K562 (cell line): Measurements from ENCODE around the gene HBQ1. TPM values are rescaled to one million over a fixed set of nuclear protein-coding genes. Genes with fewer than 3 reads are reported as not detected.
A peak's percentile ranks its signal among the peaks of the same experiment; 100 is the strongest.

Experiments used
- ATAC-seq: fragments of 200-7000 bp; cut with Tn5 transposase; 3 replicates; pipeline ENCODE4 v1.9.1; 2020; ENCODE audit warnings: moderate library complexity
- BruUV-seq: library from RNA; stranded (reverse); fragments of 400-500 nt; replicated peaks from 2 replicates; lab custom pipeline; 2021; lab: Mats Ljungman, UMichigan
- CTCF ChIA-PET: fragments of 300-600 bp; formaldehyde crosslinking; extraction: SDS; loops from one replicate; lab custom pipeline; 2021; ENCODE audit warnings: low intra/inter-chr PET ratio; lab: Yijun Ruan, JAX
- POLR2A ChIA-PET: fragments of 300-600, 350-650 bp; sonication (Branson Sonifier 250); formaldehyde crosslinking; extraction: SDS; loops from one replicate; lab custom pipeline; 2021; ENCODE audit warnings: antibody characterized with exemption, inconsistent platforms; lab: Yijun Ruan, JAX
- DNase-seq, 4 experiments: peaks; one replicate each; pipeline versions ENCODE4 v3.0.0 to v3.0.0-alpha.2; 2011 to 2018; ENCODE audit warnings: low spot score in 3 of 4, mixed read lengths in 3 of 4; ENCODE audit errors: extremely low read depth in 1 of 4
- FAIRE-seq: peaks from 2 replicates; lab custom pipeline; 2011; peaks lifted over from hg19 to GRCh38; lab: Jason Lieb, UNC
- H2AFZ ChIP-seq: 2 replicates; pipeline ENCODE4 v1.6.0; 2011; ENCODE audit warnings: low read depth, low read length, control low read depth, inconsistent platforms
- H3K27ac ChIP-seq: fragments of 200-600 bp; 3 replicates; pipeline ENCODE4 v1.8.0; 2011; ENCODE audit warnings: low read depth, mild to moderate bottlenecking, control low read depth, inconsistent platforms, low read length, moderate library complexity, mixed read lengths; ENCODE audit errors: extremely low read depth
- H3K27me3 ChIP-seq, 2 experiments: fragments of 300-600 bp in 1 of 2; 2 replicates in 1 of 2; 3 replicates in 1 of 2; pipeline versions ENCODE4 v1.6.0 to v1.8.0; 2011; ENCODE audit warnings: inconsistent platforms in 2 of 2, low read length in 2 of 2, mild to moderate bottlenecking in 1 of 2, mixed read lengths in 1 of 2, moderate library complexity in 1 of 2; ENCODE audit not compliant: control insufficient read depth in 2 of 2, insufficient read depth in 2 of 2
- H3K36me3 ChIP-seq: fragments of 300-600 bp; 3 replicates; pipeline ENCODE4 v1.8.0; 2011; ENCODE audit warnings: mild to moderate bottlenecking, low read length, inconsistent platforms; ENCODE audit not compliant: control insufficient read depth, insufficient read depth
- H3K4me1 ChIP-seq, 2 experiments: fragments of 200-600 bp in 1 of 2; replicated peaks in 1 of 2; 2 replicates in 1 of 2; 3 replicates in 1 of 2; pipeline versions ENCODE4 v1.5.1 to v1.8.0; 2011; ENCODE audit warnings: inconsistent platforms in 2 of 2, low read length in 2 of 2, mild to moderate bottlenecking in 1 of 2, mixed read lengths in 1 of 2, moderate library complexity in 1 of 2; ENCODE audit not compliant: control insufficient read depth in 2 of 2, insufficient read depth in 2 of 2
- H3K4me2 ChIP-seq: 2 replicates; pipeline ENCODE4 v1.6.1; 2011; ENCODE audit warnings: low read length, control low read depth, inconsistent platforms, mixed read lengths; ENCODE audit not compliant: insufficient read depth
- H3K4me3 ChIP-seq: fragments of 200-600 bp; sonication (generic), shearing (Covaris generic); 2 replicates; pipeline ENCODE4 v1.5.1; 2016; ENCODE audit warnings: control low read depth, inconsistent platforms
- H3K79me2 ChIP-seq: fragments of 200-600 bp; 3 replicates; pipeline ENCODE4 v1.8.0; 2011; ENCODE audit warnings: low read length, inconsistent platforms; ENCODE audit not compliant: control insufficient read depth, insufficient read depth
- H3K9ac ChIP-seq, 2 experiments: 2 replicates each; pipeline versions ENCODE4 v1.6.0 to v1.6.1; 2011; ENCODE audit warnings: low read depth in 2 of 2, low read length in 2 of 2, control low read depth in 1 of 2, inconsistent platforms in 1 of 2, mild to moderate bottlenecking in 1 of 2, mixed read lengths in 1 of 2; ENCODE audit not compliant: insufficient read depth in 1 of 2
- H3K9me1 ChIP-seq: one replicate; pipeline ENCODE4 v1.6.0; 2011; ENCODE audit warnings: inconsistent platforms, mild to moderate bottlenecking, low read length, moderate library complexity; ENCODE audit not compliant: control insufficient read depth, insufficient read depth
- H3K9me3 ChIP-seq: replicated peaks from 2 replicates; pipeline ENCODE4 v1.5.1; 2011; ENCODE audit warnings: low read depth, low read length, inconsistent platforms; ENCODE audit not compliant: control insufficient read depth, insufficient read depth
- H4K20me1 ChIP-seq: replicated peaks from 2 replicates; pipeline ENCODE4 v1.6.1; 2011; ENCODE audit warnings: low read length, inconsistent platforms, mixed read lengths; ENCODE audit not compliant: control insufficient read depth, insufficient read depth
- BMI1 ChIP-seq: fragments of 150-350 bp; IDR thresholded peaks from 2 replicates; pipeline ENCODE4 v1.6.1; 2014; ENCODE audit warnings: low read length
- DDX20 ChIP-seq: fragments of 450-650 bp; IDR thresholded peaks from 2 replicates; pipeline ENCODE4 v1.6.1; 2016; ENCODE audit warnings: missing genetic modification characterization, low read depth, mild to moderate bottlenecking, missing compliant biosample characterization, moderate library complexity
- HDGF ChIP-seq: fragments of 450-650 bp; IDR thresholded peaks from 2 replicates; pipeline ENCODE4 v1.6.1; 2016
- RFX1 ChIP-seq: fragments of 450-650 bp; IDR thresholded peaks from 2 replicates; pipeline ENCODE4 v1.6.1; 2016; ENCODE audit warnings: mild to moderate bottlenecking, moderate library complexity
- SUPT5H ChIP-seq: fragments of 450-650 bp; IDR thresholded peaks from 2 replicates; pipeline ENCODE4 v1.6.1; 2016
- TCF7L2 ChIP-seq: fragments of 150-350 bp; IDR thresholded peaks from 2 replicates; pipeline ENCODE4 v1.6.1; 2016; ENCODE audit warnings: low read depth, mild to moderate bottlenecking, low read length, moderate library complexity
- TRIM28 ChIP-seq: fragments of 450-650 bp; IDR thresholded peaks from 2 replicates; pipeline ENCODE4 v1.6.1; 2017
- ZNF77 ChIP-seq: fragments of 250-450 bp; sonication (Bioruptor Pico); IDR thresholded peaks from 2 replicates; pipeline ENCODE4 v1.5.0; 2020
- WGBS: fragments of 100-300 bp; shearing (Covaris generic); methylation state at CpG from one replicate; pipeline ENCODE4 v1.1.6; 2016; ENCODE audit warnings: low coverage, mixed read lengths; ENCODE audit not compliant: insufficient coverage; ENCODE audit errors: missing lambda C conversion rate; 5-methylcytosine and 5-hydroxymethylcytosine counted together
- in situ Hi-C: fragments of 300-500 bp; cut with MboI; formaldehyde crosslinking; loops from 4 replicates; pipeline ENCODE4 v1.15.0; 2018; ENCODE audit warnings: inconsistent platforms, mixed read lengths
- intact Hi-C: fragments of 100-400 bp; cut with micrococcal nuclease; formaldehyde crosslinking; loops from 2 replicates; pipeline ENCODE4 v1.14.2; 2022
- polyA plus RNA-seq, 8 experiments: library from polyadenylated mRNA; depleted of rRNA in 4 of 8; stranded (reverse) in 5 of 8; unstranded in 3 of 8; fragments of >200 nt; fragmentation: Nextera tagmentation in 2 of 8; fragmentation: Illumina TruSeq in 1 of 8; extraction: Ambion mirVana in 2 of 8; extraction: Trizol in 1 of 8; gene quantifications; 2 replicates each; pipeline versions ENCODE4 v1.2.1 to v1.2.3, GENCODE V29; 2011 to 2014; ENCODE audit warnings: inconsistent platforms in 1 of 8, missing spikeins in 1 of 8
- total RNA-seq, 7 experiments: library from RNA; depleted of rRNA in 6 of 7; stranded (reverse); fragments of >200 nt in 6 of 7; fragmentation: Illumina TruSeq in 2 of 7; extraction: Trizol in 2 of 7; gene quantifications; 2 replicates each; pipeline versions ENCODE4 v1.2.1 to v1.2.3, GENCODE V29; 2011 to 2021; ENCODE audit warnings: low replicate concordance in 1 of 7
- TF ChIP-seq, protein P1 (sequence below): sonication (generic); formaldehyde crosslinking; IDR thresholded peaks from 2 replicates; pipeline ENCODE4 v1.8.1; 2023; ENCODE audit warnings: mild to moderate bottlenecking, missing genetic modification reagents, moderate library complexity
- TF ChIP-seq, protein P2 (sequence below), 2 experiments: fragments of 450-650 bp; IDR thresholded peaks; 2 replicates each; pipeline ENCODE4 v1.6.1; 2016
- TF ChIP-seq, protein P3 (sequence below): sonication (generic); formaldehyde crosslinking; IDR thresholded peaks from 2 replicates; pipeline ENCODE4 v1.8.1; 2023; ENCODE audit warnings: mild to moderate bottlenecking, missing genetic modification reagents

The HBQ1 gene
- total and polyA plus RNA-seq, 9 of the 15 experiments (the other 6 are each of a cell fraction or from before 2014, with no cell fraction given): 2.3 to 190 (median 19.8) TPM

DNA sequence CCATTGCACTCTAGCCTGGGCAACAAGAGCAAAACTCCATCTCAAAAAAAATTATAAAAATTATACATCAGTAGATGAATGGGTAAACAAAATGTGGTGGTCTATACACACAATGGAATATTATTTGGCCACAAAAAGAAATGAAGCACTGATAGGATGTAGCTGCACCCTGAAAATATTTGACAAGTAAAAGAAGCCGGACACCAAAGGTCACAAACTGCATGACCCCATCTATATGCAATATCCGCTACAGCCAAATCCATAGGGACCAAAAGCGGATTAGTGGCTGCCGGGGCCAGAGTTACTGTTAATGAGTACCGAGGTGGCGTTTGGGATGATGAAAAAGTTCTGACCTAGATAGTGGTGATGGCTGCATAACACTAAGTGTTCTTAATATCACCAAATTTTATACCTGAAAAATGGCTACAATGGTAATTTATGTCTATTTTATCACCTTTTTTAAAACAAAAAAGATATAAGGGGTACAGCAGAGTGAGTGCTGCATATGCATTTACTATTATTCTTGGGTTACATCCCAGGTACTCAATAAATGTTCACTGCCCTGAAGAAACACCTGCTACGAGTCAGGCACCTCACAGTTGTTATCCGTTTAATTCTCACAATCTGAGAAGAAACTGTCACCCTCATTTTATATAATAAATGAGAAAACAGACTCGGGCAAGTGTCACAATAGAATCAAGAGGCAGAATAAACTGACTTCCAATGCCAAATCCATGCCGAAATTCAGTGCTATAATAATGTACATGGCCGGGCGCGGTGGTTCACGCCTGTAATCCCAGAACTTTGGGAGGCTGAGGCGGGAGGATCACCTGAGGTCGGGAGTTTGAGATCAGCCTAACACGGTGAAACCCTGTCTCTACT lies 807 bp upstream of the HBQ1 start:
- peak overlapping the region; percentile 61 for H3K4me3 ChIP-seq
- ATAC-seq (no peak), FAIRE-seq (no peak), DNase-seq (no peak)
- H3K36me3 ChIP-seq: peaks cover 27% of the 10 kb centered on the region
- no peaks in the 10 kb centered on the region for H3K27me3 ChIP-seq
- H3K27ac ChIP-seq: peak overlapping the region; percentile 59
- intact Hi-C loops: loop anchor here (2.0 kb wide), 2 partner anchors 37 to 73 kb away; no protein-coding TSS in a partner anchor
- peaks cover 28 to 62% of the 10 kb centered on the region in 2 experiments; a peak in 4 of 5 replicates for H3K4me1 ChIP-seq
- H3K9me1 ChIP-seq: peaks cover 3% of the 10 kb centered on the region
- 63% methylated on average over 17 of the region's 17 CpGs for WGBS
- no peaks in the 10 kb centered on the region for H3K9me3 ChIP-seq
- peaks cover 47% of the 10 kb centered on the region for H3K79me2 ChIP-seq
- 0 out of 2 replicates have a peak, but pooled peaks have one; percentile 16 for TF ChIP-seq TRIM28
- no peak for TF ChIP-seq RFX1
- TF ChIP-seq DDX20: no peak
- 0 out of 2 replicates have a peak, but pooled peaks have one; percentile 31 for TF ChIP-seq ZNF77 (CRISPR knock-in tag)
- TF ChIP-seq TCF7L2: no peak
- TF ChIP-seq, protein P1, sequence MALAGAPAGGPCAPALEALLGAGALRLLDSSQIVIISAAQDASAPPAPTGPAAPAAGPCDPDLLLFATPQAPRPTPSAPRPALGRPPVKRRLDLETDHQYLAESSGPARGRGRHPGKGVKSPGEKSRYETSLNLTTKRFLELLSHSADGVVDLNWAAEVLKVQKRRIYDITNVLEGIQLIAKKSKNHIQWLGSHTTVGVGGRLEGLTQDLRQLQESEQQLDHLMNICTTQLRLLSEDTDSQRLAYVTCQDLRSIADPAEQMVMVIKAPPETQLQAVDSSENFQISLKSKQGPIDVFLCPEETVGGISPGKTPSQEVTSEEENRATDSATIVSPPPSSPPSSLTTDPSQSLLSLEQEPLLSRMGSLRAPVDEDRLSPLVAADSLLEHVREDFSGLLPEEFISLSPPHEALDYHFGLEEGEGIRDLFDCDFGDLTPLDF (CRISPR knock-in tag): no peak
- peak; percentile 20; the same call in 1 of the 2 replicates for TF ChIP-seq HDGF
- TF ChIP-seq, protein P2, sequence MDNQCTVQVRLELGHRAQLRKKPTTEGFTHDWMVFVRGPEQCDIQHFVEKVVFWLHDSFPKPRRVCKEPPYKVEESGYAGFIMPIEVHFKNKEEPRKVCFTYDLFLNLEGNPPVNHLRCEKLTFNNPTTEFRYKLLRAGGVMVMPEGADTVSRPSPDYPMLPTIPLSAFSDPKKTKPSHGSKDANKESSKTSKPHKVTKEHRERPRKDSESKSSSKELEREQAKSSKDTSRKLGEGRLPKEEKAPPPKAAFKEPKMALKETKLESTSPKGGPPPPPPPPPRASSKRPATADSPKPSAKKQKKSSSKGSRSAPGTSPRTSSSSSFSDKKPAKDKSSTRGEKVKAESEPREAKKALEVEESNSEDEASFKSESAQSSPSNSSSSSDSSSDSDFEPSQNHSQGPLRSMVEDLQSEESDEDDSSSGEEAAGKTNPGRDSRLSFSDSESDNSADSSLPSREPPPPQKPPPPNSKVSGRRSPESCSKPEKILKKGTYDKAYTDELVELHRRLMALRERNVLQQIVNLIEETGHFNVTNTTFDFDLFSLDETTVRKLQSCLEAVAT (IDR thresholded peaks at IDR 0.05): peak in 1 of 2 experiments; percentile 71; a peak in 1 of 4 replicates
- TF ChIP-seq SUPT5H: 0 out of 2 replicates have a peak, but pooled peaks have one; percentile 7
- no peak for TF ChIP-seq BMI1
- TF ChIP-seq, protein P3, sequence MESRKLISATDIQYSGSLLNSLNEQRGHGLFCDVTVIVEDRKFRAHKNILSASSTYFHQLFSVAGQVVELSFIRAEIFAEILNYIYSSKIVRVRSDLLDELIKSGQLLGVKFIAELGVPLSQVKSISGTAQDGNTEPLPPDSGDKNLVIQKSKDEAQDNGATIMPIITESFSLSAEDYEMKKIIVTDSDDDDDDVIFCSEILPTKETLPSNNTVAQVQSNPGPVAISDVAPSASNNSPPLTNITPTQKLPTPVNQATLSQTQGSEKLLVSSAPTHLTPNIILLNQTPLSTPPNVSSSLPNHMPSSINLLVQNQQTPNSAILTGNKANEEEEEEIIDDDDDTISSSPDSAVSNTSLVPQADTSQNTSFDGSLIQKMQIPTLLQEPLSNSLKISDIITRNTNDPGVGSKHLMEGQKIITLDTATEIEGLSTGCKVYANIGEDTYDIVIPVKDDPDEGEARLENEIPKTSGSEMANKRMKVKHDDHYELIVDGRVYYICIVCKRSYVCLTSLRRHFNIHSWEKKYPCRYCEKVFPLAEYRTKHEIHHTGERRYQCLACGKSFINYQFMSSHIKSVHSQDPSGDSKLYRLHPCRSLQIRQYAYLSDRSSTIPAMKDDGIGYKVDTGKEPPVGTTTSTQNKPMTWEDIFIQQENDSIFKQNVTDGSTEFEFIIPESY: peak; percentile 13; the same call in 1 of the 2 replicates
- ChIA-PET CTCF (interaction anchor here (0.7 to 4.5 kb wide), 5 partner anchors 22 to 113 kb away, joined by 3 to 42 read pairs (median 27); no protein-coding TSS in a partner anchor), POLR2A (interaction anchor here (0.7 to 1.3 kb wide), 4 partner anchors 21 to 126 kb away, joined by 3 to 7 read pairs (median 4); partner anchors contain the start of genes POLR3K and SNRNP25)
- in situ Hi-C loops: loop anchor here (5.0 kb wide), 1 partner anchor 72 kb away; no protein-coding TSS in a partner anchor
- peak overlapping the region; percentile 34 to 98; a peak in 3 of 4 replicates for H3K9ac ChIP-seq
- 0 out of 2 replicates have a peak, but pooled peaks cover 6% of the 10 kb centered on the region for H4K20me1 ChIP-seq
- H2AFZ ChIP-seq: peak overlapping the region; percentile 82; the same call in 1 of the 2 replicates
- TSS peak; percentile 50 for BruUV-seq
- H3K4me2 ChIP-seq: peak overlapping the region; percentile 91
